MCF 10A (cell line): ENCODE data around the gene SLC7A9. TPM values are rescaled to one million over a fixed set of nuclear protein-coding genes. Genes with fewer than 3 reads are reported as not detected.

Source experiments
- Bru-seq: library from RNA; stranded (reverse); fragments of 400-500 nt; gene quantifications from one replicate; lab custom pipeline; 2021; lab: Mats Ljungman, UMichigan
- BruChase-seq, 2 experiments: library from RNA; stranded (reverse); fragments of 400-500 nt; gene quantifications; one replicate each; lab custom pipeline; 2021; lab: Mats Ljungman, UMichigan
- BruUV-seq: library from RNA; stranded (reverse); fragments of 400-500 nt; replicated peaks from 2 replicates; lab custom pipeline; 2021; lab: Mats Ljungman, UMichigan
- CTCF ChIA-PET: fragments of 300-600 bp; sonication (Branson Sonifier 250); formaldehyde crosslinking; extraction: SDS; loops from one replicate; lab custom pipeline; 2021; ENCODE audit warnings: antibody characterized with exemption, inconsistent platforms; lab: Yijun Ruan, JAX
- POLR2A ChIA-PET: fragments of 300-600, 350-650 bp; sonication (Branson Sonifier 250); formaldehyde crosslinking; extraction: SDS; loops from one replicate; lab custom pipeline; 2020; ENCODE audit warnings: antibody characterized with exemption, inconsistent platforms; lab: Yijun Ruan, JAX
- DNase-seq: peaks from one replicate; pipeline ENCODE4 v3.0.0-alpha.2; 2018; ENCODE audit not compliant: unreplicated experiment
- H3K27ac Mint-ChIP-seq: one replicate; pipeline ENCODE4 v1.8.0; 2022; ENCODE audit warnings: mild to moderate bottlenecking, low read depth, mixed read lengths; ENCODE audit not compliant: unreplicated experiment
- H3K27me3 Mint-ChIP-seq: one replicate; pipeline ENCODE4 v1.8.0; 2022; ENCODE audit warnings: mixed read lengths; ENCODE audit not compliant: insufficient read depth, unreplicated experiment
- H3K36me3 Mint-ChIP-seq: one replicate; pipeline ENCODE4 v1.8.0; 2022; ENCODE audit warnings: mild to moderate bottlenecking, moderate library complexity, mixed read lengths; ENCODE audit not compliant: insufficient read depth, unreplicated experiment
- H3K4me1 Mint-ChIP-seq: one replicate; pipeline ENCODE4 v1.8.0; 2022; ENCODE audit warnings: mixed read lengths; ENCODE audit not compliant: insufficient read depth, unreplicated experiment
- H3K4me3 Mint-ChIP-seq: one replicate; pipeline ENCODE4 v1.8.0; 2022; ENCODE audit warnings: mild to moderate bottlenecking, moderate library complexity, mixed read lengths; ENCODE audit not compliant: unreplicated experiment
- H3K9me3 Mint-ChIP-seq: one replicate; pipeline ENCODE4 v1.8.0; 2022; ENCODE audit warnings: mixed read lengths; ENCODE audit not compliant: unreplicated experiment
- intact Hi-C: fragments of 100-400 bp; cut with micrococcal nuclease; formaldehyde crosslinking; loops from 2 replicates; pipeline ENCODE4 v1.14.1; 2022
- long read RNA-seq: library from polyadenylated mRNA; stranded (forward); transcript quantifications from one replicate; pipeline ENCODE4 v2.0.0, GENCODE V29; 2022
- total RNA-seq: library from RNA; stranded (reverse); gene quantifications from 2 replicates; pipeline ENCODE4 v1.2.3, GENCODE V29; 2022
- TF ChIP-seq, protein P1 (sequence below): fragments of 200-600 bp; IDR thresholded peaks from one replicate; pipeline ENCODE4 v1.8.0; 2022; ENCODE audit warnings: antibody characterized with exemption, mild to moderate bottlenecking; ENCODE audit not compliant: unreplicated experiment

The SLC7A9 gene
- total RNA-seq (not detected in 2 replicates), Bru-seq, nascent RNA (percentile 21 among the genes with signal in this experiment), BruChase-seq, experiment 1, labeled RNA remaining after a 6-hour chase (percentile 41 among the genes with signal in this experiment), BruChase-seq, experiment 2, labeled RNA remaining after a 2-hour chase (percentile 37 among the genes with signal in this experiment)
- long read RNA-seq: 0 reads

DNA sequence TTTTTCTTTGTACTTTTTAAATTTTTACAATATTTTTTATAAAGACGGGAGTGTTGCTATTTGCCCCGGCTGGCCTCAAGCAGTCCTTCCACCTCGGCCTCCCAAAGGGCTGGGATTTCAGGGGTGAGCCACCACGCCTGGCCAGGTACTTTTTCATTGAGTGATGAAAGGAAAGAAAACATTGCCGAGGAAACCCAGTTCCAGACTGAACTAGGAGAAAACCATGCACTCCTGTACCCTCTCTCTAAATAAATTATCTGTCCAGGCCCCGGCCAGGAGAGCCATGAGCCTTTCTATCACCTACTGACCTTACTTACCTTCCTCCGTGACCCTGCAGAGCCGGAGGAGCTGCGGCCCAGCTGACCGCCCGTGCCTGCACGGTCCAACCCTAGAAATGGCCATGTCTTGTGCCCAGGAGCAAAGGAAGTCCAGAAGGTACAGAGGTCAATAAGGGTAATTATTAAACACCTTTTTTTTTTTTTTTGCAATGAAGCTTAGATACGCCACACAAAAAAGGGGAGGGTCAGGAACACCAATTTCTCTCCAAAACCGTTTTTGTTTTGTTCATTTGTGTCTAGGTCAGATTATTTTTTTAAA is at the start of gene SLC7A9:
Gene SLC7A9, minus strand, starts transcription at position 399 of the 597 bp plus-strand sequence. CDS start 1,233 bp downstream, outside the sequence.
- Mint-ChIP-seq H3K9me3 (no peaks in the 10 kb centered on the region), H3K27ac (no peak within 1 kb of the TSS), H3K4me1 (no peaks in the 10 kb centered on the region), H3K4me3 (no peak within 1 kb of the TSS), H3K36me3 (peaks cover 7% of the 10 kb centered on the region), H3K27me3 (no peaks in the 10 kb centered on the region)
- DNase-seq: no peak
- POLR2A ChIA-PET: no interaction called here
- intact Hi-C loops: no loop called here
- TF ChIP-seq, protein P1, sequence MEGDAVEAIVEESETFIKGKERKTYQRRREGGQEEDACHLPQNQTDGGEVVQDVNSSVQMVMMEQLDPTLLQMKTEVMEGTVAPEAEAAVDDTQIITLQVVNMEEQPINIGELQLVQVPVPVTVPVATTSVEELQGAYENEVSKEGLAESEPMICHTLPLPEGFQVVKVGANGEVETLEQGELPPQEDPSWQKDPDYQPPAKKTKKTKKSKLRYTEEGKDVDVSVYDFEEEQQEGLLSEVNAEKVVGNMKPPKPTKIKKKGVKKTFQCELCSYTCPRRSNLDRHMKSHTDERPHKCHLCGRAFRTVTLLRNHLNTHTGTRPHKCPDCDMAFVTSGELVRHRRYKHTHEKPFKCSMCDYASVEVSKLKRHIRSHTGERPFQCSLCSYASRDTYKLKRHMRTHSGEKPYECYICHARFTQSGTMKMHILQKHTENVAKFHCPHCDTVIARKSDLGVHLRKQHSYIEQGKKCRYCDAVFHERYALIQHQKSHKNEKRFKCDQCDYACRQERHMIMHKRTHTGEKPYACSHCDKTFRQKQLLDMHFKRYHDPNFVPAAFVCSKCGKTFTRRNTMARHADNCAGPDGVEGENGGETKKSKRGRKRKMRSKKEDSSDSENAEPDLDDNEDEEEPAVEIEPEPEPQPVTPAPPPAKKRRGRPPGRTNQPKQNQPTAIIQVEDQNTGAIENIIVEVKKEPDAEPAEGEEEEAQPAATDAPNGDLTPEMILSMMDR: no peak
- CTCF ChIA-PET: no interaction called here
- no TSS peak for BruUV-seq

DNA sequence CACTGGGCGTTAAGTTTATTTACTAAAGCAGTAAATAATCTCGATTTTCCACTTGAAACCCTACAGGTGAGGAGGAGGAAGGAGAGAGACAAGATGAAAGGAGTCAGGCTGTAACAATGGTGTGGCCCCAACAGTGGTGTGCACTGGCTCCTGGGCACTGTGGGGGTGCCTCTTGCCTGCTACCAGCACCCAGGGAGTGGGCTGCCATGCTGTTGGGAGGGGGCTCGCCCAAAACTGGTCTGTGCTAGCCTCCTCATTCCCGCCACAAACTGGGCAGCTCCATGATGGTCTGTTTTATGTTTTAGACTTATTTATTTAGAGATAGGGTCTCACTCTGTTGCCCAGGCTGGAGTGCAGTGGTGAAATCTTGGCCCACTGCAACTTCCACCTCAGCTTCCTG is 49.8 kb upstream of the SLC7A9 start:
- Mint-ChIP-seq H3K36me3 (peaks cover 45% of the 10 kb centered on the region), H3K9me3 (no peaks in the 10 kb centered on the region), H3K4me3 (no peak overlapping the region), H3K27ac (no peak overlapping the region), H3K4me1 (no peaks in the 10 kb centered on the region), H3K27me3 (no peaks in the 10 kb centered on the region)
- TF ChIP-seq, protein P1: no peak
- ChIA-PET CTCF (no interaction called here), POLR2A (interaction anchor here (0.6 to 1.4 kb wide), 2 partner anchors 11 to 1068 kb away, joined by 3 to 4 read pairs; no protein-coding TSS in a partner anchor)
- intact Hi-C loops: no loop called here
- no TSS peak for BruUV-seq
- DNase-seq: no peak

DNA sequence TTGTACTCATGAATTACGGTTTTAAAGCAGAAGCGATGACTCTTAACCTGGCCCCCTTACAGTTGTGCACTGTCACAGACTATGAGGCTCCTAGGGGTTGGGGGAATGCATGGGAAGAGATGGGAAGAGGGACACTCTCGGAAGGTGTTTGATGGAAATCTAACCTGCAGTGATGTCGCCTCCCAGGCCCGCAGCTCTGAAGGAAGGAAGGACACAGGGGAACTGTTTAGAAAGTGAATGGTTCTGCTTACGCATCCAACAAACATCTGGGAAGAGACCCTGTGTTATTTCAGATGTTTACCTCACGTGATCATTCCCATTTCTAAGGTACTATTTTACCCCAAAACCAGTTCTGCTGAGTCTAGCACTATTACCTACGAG is 48.0 kb upstream of the SLC7A9 start:
- TF ChIP-seq, protein P1: no peak
- no peak for DNase-seq
- H3K4me3 Mint-ChIP-seq: no peak overlapping the region
- intact Hi-C loops: no loop called here
- ChIA-PET POLR2A (no interaction called here), CTCF (no interaction called here)
- no TSS peak for BruUV-seq
- H3K4me1 Mint-ChIP-seq: no peaks in the 10 kb centered on the region
- H3K36me3 Mint-ChIP-seq: peaks cover 37% of the 10 kb centered on the region
- H3K27ac Mint-ChIP-seq: no peak overlapping the region
- no peaks in the 10 kb centered on the region for H3K9me3 Mint-ChIP-seq
- H3K27me3 Mint-ChIP-seq: no peaks in the 10 kb centered on the region

DNA sequence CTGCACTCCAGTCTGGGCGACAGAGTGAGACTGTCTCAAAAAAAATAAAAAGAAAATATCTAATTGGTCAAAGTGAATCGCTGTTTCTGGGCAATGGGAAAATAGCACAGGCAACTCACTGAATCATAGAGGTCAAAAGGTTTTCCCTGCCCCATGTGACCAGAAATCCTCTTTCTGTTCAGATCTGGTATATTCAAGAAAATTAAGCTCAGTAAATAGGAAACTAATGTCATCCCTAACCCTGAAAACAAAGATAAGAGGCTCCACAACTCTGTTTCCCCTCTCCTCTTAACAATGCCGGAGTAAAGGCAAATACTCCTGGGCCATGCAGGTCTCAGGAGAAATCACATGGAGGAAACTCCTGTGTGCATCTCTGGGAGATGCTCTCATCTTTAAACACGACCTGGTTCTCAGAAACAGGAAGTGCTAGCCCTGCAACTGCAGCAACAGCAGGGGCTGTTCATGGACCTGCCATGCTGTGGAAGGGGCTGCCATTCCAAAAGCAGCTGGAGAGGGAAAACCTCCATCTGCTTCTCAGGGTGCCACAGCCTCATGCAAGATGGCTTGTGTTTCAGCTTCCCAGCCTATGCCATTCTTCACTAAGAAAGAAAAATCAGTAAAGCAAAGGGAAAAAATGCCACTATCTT is 47.5 kb upstream of the SLC7A9 start:
- Mint-ChIP-seq H3K27ac (no peak overlapping the region), H3K9me3 (no peaks in the 10 kb centered on the region), H3K27me3 (no peaks in the 10 kb centered on the region), H3K4me3 (no peak overlapping the region), H3K4me1 (no peaks in the 10 kb centered on the region), H3K36me3 (peaks cover 34% of the 10 kb centered on the region)
- no TSS peak for BruUV-seq
- TF ChIP-seq, protein P1: no peak
- ChIA-PET CTCF (interaction anchor here (0.6 kb wide), 1 partner anchor 9 kb away, joined by 3 read pairs; no protein-coding TSS in a partner anchor), POLR2A (no interaction called here)
- no peak for DNase-seq
- intact Hi-C loops: no loop called here
